GM12891 (cell line): ENCODE results near the gene ZNF484.
"Not testable (repeated sequence)": the region's sequence is repeated elsewhere in the genome, so short reads cannot be mapped to it uniquely, and the experiment has no call there.

Experiments
- DNase-seq: peaks from one replicate; pipeline ENCODE4 v3.0.0; 2011; ENCODE audit warnings: low spot score; ENCODE audit not compliant: insufficient read length
- FAIRE-seq: peaks from 2 replicates; lab custom pipeline; 2011; peaks lifted over from hg19 to GRCh38; lab: Jason Lieb, UNC
- PAX5 ChIP-seq: IDR thresholded peaks from 2 replicates; pipeline ENCODE4 v1.6.1; 2011; ENCODE audit warnings: low read length, moderate library complexity, mild to moderate bottlenecking; ENCODE audit not compliant: insufficient read depth, severe bottlenecking
- POLR2A ChIP-seq: IDR thresholded peaks from 2 replicates; pipeline ENCODE4 v1.6.1; 2011; ENCODE audit warnings: low read depth, low read length, control low read depth
- POLR2AphosphoS5 ChIP-seq: IDR thresholded peaks from 2 replicates; pipeline ENCODE4 v1.6.1; 2011; ENCODE audit warnings: low read depth, low read length, control low read depth
- POU2F2 ChIP-seq: IDR thresholded peaks from 2 replicates; pipeline ENCODE4 v1.6.1; 2011; ENCODE audit warnings: low read depth, mild to moderate bottlenecking, control low read depth, low read length, moderate library complexity
- SPI1 ChIP-seq: IDR thresholded peaks from 2 replicates; pipeline ENCODE4 v1.6.1; 2011; ENCODE audit warnings: low read depth, low read length, control low read depth
- TAF1 ChIP-seq: IDR thresholded peaks from 2 replicates; pipeline ENCODE4 v1.6.1; 2011; ENCODE audit warnings: low read depth, low read length, control low read depth

ZNF484 gene

DNA sequence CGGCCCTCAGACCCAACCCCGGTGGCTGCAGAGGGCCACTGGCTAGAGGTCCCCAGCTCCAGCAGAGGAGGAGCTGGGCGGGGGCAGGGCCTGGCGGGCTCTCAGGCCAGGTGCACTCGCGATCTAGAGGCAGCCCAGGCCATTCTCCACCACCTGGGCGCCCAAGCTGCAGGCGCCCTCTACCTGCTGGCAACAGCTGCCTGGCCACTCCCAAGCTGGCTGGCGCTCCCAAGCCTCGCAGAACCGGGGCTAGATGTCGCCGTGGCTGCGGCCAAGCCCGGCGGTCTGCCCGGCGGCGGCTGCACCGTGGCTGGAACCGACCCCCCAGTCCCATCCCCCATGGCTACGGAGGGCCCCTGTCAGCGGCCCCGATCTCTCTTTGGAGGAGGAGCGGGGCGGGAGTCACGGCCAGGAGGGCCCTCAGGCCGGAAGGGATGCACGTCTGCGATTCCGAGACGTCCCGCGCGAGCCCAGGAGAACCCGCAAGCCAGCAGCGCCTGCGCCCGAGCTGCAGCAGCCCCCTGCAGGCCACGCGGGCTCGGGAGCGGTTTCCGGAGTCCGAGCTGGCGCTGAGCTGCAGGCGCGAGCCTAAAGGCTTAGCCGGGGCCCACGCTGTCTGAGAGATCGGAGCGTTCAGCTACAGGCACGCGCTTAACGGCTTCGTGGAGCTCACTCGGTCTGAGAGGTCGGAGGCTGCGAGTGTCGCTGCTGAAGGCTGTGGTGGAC, 68.9 kb downstream of the ZNF484 start:
- FAIRE-seq (peak; percentile 82), DNase-seq (peak; percentile 65)
- TF ChIP-seq POU2F2 (no peak), POLR2A (no peak), SPI1 (no peak), TAF1 (no peak), POLR2AphosphoS5 (no peak), PAX5 (no peak)

DNA sequence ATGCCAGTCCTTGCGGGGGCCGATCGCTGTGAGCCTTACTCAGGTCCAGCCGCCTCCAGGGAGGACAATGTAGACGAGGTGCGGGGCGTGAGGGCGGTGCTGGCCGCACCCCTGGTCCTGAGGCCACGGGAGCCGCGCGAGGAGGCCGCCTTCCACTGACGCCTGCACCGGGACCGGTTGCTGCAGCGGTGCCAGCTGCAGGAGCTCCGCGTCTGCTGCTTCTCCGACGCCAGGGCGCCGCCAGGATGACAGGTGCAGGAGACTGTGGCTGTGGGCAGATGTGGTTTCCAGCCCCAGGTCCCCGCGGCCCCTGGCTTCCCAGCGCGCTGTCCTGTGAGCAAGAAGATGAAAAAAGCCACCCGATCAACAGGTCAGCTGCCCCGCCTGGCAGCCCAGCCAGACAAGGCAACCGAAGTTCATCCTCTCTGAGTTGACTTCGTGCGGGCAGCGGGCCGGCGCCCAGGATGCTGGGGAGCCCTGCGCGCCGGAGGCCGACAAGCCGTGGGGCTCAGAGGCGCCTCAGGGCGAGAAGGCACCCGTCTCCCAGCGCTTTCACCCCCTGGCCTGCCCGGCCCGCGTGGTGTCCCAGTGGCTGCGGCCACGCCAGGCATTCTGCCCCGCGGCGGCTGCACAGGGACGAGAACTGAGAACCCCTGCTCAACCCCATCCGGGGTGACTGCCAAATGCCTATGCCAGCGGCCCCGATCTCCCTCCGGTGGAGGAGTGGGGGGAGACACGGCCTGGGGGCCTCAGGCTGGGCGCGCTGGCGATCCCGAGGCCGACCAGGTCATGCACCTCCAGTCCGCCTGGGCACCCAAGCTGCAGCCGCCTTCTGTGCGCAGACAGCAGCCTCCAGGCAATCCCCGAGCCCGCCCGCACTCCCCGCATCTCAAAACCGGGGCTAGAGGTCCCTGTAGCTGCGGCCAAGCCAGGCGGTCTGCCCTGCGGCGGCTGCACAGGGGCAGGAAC, 69.8 kb downstream of the ZNF484 start:
- FAIRE-seq: no peak
- TF ChIP-seq SPI1: no peak
- TF ChIP-seq TAF1: no peak
- TF ChIP-seq POLR2AphosphoS5: no peak
- no peak for TF ChIP-seq POLR2A
- TF ChIP-seq PAX5: no peak
- no peak for TF ChIP-seq POU2F2
- DNase-seq: no peak

DNA sequence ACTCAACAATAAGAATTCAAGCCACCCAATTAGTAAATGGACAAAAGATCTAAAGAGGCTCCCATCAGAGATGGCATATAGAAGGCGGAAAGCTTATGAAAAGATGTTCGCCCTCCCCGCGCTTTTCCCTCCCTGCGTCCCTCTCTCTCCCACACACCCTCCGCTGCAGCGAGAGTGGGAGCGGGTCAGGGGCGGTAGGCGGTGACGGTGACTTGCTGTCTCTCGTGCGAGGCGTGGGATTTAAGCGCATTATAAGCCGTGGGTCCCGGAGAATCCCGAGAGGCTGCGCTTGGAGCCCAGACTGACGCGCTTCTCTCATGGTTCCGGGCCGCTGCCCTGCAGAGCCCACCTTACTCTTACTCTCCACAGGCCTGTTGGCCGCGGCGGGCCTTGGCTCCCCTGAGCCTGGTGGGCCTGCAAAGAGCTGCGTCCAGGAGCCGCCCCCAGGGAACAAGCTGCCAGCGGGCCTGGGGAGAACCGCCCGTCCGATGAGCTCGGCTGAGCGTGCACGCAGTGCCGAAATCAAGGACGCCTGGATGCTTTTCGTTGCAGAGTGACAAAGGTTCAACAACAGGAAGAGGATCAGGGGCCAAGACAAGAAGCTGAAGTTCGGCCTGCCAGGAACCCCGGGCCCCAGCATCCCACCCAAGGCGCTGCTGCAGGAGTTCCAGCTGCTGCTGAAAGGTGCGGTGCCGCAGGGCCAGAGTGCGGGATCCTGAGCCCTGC, 70.6 kb downstream of the ZNF484 start:
- FAIRE-seq: no peak
- TF ChIP-seq POLR2A: no peak
- TF ChIP-seq POU2F2: no peak
- no peak for TF ChIP-seq SPI1
- TF ChIP-seq POLR2AphosphoS5: no peak
- no peak for TF ChIP-seq TAF1
- TF ChIP-seq PAX5: no peak
- no peak for DNase-seq

DNA sequence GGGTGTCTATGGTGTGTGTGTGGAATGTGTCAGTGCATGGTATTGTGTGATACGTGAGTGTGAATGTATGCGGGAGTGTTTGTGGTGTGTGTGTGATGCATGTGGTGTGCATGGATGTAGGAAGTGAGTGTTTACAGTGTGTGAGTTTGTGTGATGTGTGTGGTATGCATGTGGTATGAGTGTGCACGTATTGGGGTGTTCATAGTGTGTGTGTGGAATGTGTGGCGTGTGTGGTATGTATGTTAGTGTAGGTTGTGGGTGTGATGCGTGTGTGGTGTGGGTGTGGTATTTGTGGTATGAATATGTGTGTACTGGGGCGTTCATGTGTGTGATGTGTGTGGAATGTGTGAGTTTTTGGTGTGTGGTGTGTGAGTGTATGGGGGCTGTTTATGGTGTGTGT, 73.1 kb downstream of the ZNF484 start:
- DNase-seq (no peak), FAIRE-seq (no peak)
- TF ChIP-seq PAX5 (no peak), TAF1 (no peak), POU2F2 (no peak), SPI1 (no peak), POLR2AphosphoS5 (no peak), POLR2A (no peak)

DNA sequence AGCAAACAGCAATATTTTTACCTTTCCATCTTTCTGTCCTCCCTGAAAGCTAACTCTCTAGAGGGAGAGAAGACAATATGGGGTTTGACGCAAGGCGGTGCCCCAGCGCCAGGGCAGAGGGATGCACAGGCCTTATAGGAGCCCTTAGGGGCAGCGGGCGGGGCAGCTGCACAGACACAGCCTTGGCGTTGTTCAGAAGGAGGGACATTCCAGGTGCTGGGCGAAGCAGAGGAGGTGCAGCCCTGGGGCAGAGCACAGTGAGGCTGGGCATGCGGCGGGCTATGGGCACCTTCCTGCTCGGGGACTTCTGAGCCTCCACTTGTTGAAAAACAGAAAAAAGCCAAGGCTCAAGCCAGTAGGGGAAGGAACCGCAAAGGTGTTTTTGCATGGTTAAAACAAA, 79.5 kb downstream of the ZNF484 start:
- FAIRE-seq (no peak), DNase-seq (no peak)
- TF ChIP-seq POLR2AphosphoS5: no peak
- no peak for TF ChIP-seq POLR2A
- TF ChIP-seq POU2F2: no peak
- TF ChIP-seq PAX5: no peak

GRCh38 chr9:92796337-92796804, 81.5 kb downstream of the ZNF484 start:
- DNase-seq, FAIRE-seq: not testable (repeated sequence)

GRCh38 chr9:92795598-92796336, 82.1 kb downstream of the ZNF484 start:
- DNase-seq (no peak), FAIRE-seq (no peak)
- TF ChIP-seq TAF1: no peak
- no peak for TF ChIP-seq SPI1
- TF ChIP-seq POLR2A: no peak
- TF ChIP-seq POLR2AphosphoS5: no peak
- no peak for TF ChIP-seq POU2F2
- no peak for TF ChIP-seq PAX5
